NCI-H2081 (cell line): ENCODE data around the gene FAM174C.
A peak's percentile ranks its signal among the peaks of the same experiment; 100 is the strongest.

ENCODE experiments used
- DNase-seq, 2 experiments: peaks; one replicate each; lab custom pipeline; 2025; lab: John Stamatoyannopoulos, UW

FAM174C gene

GRCh38 chr19:1237027-1237659 is 38.2 kb upstream of the FAM174C start:
- DNase-seq: no peak

GRCh38 chr19:1237754-1238368 is 37.5 kb upstream of the FAM174C start, which contains the start of gene CBARP:
TSS of gene CBARP (minus strand) at chr19:1238005. CDS start at chr19:1236100, 1,905 bp downstream.
- peak in 1 of 2 experiments; percentile 38 for DNase-seq

- DNase-seq: no peak
These were observed 36.7 kb upstream of the FAM174C start for GRCh38 chr19:1238369-1239303.

- no peak for DNase-seq
These were observed 35.9 kb upstream of the FAM174C start for GRCh38 chr19:1239420-1239795.

- peak; percentile 87 to 88 for DNase-seq
These were observed 35.3 kb upstream of the FAM174C start for GRCh38 chr19:1239796-1240737.

GRCh38 chr19:1240925-1241324 is 34.4 kb upstream of the FAM174C start:
- no peak for DNase-seq

GRCh38 chr19:1241417-1242095 is 33.8 kb upstream of the FAM174C start, which contains the start of gene ATP5F1D:
TSS of gene ATP5F1D (plus strand) at chr19:1241751. CDS start at chr19:1241851, 100 bp downstream.
- peak; percentile 93 to 94 for DNase-seq

GRCh38 chr19:1243768-1244692 is 31.3 kb upstream of the FAM174C start:
- peak; percentile 67 to 69 for DNase-seq

- DNase-seq: no peak
These were observed 30.5 kb upstream of the FAM174C start for GRCh38 chr19:1244693-1245451.

GRCh38 chr19:1245494-1246264 is 29.7 kb upstream of the FAM174C start:
- DNase-seq: no peak

GRCh38 chr19:1246265-1247087 is 28.9 kb upstream of the FAM174C start:
- DNase-seq: peak in 1 of 2 experiments; percentile 25

GRCh38 chr19:1247748-1248138 is 27.6 kb upstream of the FAM174C start:
- no peak for DNase-seq

GRCh38 chr19:1248139-1248785 is 27.1 kb upstream of the FAM174C start, which contains the start of gene MIDN:
TSS of gene MIDN (plus strand) at chr19:1248583. CDS start at chr19:1250297, 1,714 bp downstream.
- peak; percentile 81 for DNase-seq

GRCh38 chr19:1248786-1249297 is 26.5 kb upstream of the FAM174C start:
- peak; percentile 80 to 85 for DNase-seq

GRCh38 chr19:1249298-1249989 is 25.9 kb upstream of the FAM174C start:
- DNase-seq: peak; percentile 90 to 94

GRCh38 chr19:1249990-1250436 is 25.3 kb upstream of the FAM174C start:
- DNase-seq: no peak
